Measurements from ENCODE around the gene TTC28. TPM values are rescaled to one million over a fixed set of nuclear protein-coding genes. Genes with fewer than 3 reads are reported as not detected.

TTC28 gene
- total RNA-seq, 2 donors from 2014 or later: 29.2 to 74.6 TPM

- Histone ChIP-seq H3K4me1 (replicated peaks) (no peaks in the 10 kb centered on the region), H3K9me3 (no peaks in the 10 kb centered on the region), H3K27me3 (replicated peaks; ENCODE audit: insufficient read depth) (no peaks in the 10 kb centered on the region), H3K4me3 (no peak overlapping the region), H3K27ac (no peak overlapping the region), H3K36me3 (no peaks in the 10 kb centered on the region)
- intact Hi-C loops (cut with DNase I): no loop called here
- 44% methylated on average over 2 of the region's 2 CpGs for WGBS
- no peak for TF ChIP-seq CTCF (IDR thresholded peaks at IDR 0.05)
- no peak for TF ChIP-seq POLR2AphosphoS5 (IDR thresholded peaks at IDR 0.05)
- TF ChIP-seq POLR2A (IDR thresholded peaks at IDR 0.05): no peak
- no peak for DNase-seq (ENCODE audit: low spot score)
Measured at GRCh38 chr22:28413612-28414399, 265.8 kb downstream of the TTC28 start.

GRCh38 chr22:28412109-28412508 is 267.5 kb downstream of the TTC28 start:
- Histone ChIP-seq H3K36me3 (no peaks in the 10 kb centered on the region), H3K9me3 (no peaks in the 10 kb centered on the region), H3K4me3 (no peak overlapping the region), H3K4me1 (replicated peaks) (no peaks in the 10 kb centered on the region), H3K27ac (no peak overlapping the region), H3K27me3 (replicated peaks; ENCODE audit: insufficient read depth) (no peaks in the 10 kb centered on the region)
- intact Hi-C loops (cut with DNase I): no loop called here
- no peak for DNase-seq (ENCODE audit: low spot score)
- WGBS: 90% methylated on average over 2 of the region's 2 CpGs
- TF ChIP-seq CTCF (IDR thresholded peaks at IDR 0.05): no peak
- TF ChIP-seq POLR2AphosphoS5 (IDR thresholded peaks at IDR 0.05): no peak
- no peak for TF ChIP-seq POLR2A (IDR thresholded peaks at IDR 0.05)

- H3K4me1 ChIP-seq (replicated peaks): no peaks in the 10 kb centered on the region
- intact Hi-C loops (cut with DNase I): no loop called here
- no peaks in the 10 kb centered on the region for H3K9me3 ChIP-seq
- no peak overlapping the region for H3K27ac ChIP-seq
- TF ChIP-seq POLR2A (IDR thresholded peaks at IDR 0.05): no peak
- no peak for DNase-seq (ENCODE audit: low spot score)
- no peaks in the 10 kb centered on the region for H3K36me3 ChIP-seq
- H3K4me3 ChIP-seq: no peak overlapping the region
- 59% methylated on average over 4 of the region's 4 CpGs for WGBS
- H3K27me3 ChIP-seq (replicated peaks; ENCODE audit: insufficient read depth): no peaks in the 10 kb centered on the region
Measured at GRCh38 chr22:28411125-28411524, 268.5 kb downstream of the TTC28 start.

GRCh38 chr22:28410050-28410816 is 269.4 kb downstream of the TTC28 start:
- Histone ChIP-seq H3K9me3 (no peaks in the 10 kb centered on the region), H3K27ac (no peak overlapping the region), H3K4me1 (replicated peaks) (no peaks in the 10 kb centered on the region), H3K27me3 (replicated peaks; ENCODE audit: insufficient read depth) (no peaks in the 10 kb centered on the region), H3K4me3 (no peak overlapping the region), H3K36me3 (no peaks in the 10 kb centered on the region)
- TF ChIP-seq POLR2A (IDR thresholded peaks at IDR 0.05) (no peak), CTCF (IDR thresholded peaks at IDR 0.05) (no peak), POLR2AphosphoS5 (IDR thresholded peaks at IDR 0.05) (no peak)
- WGBS: 71% methylated on average over 3 of the region's 3 CpGs
- DNase-seq (ENCODE audit: low spot score): no peak
- intact Hi-C loops (cut with DNase I): no loop called here

GRCh38 chr22:28408709-28409108 is 270.9 kb downstream of the TTC28 start:
- no peak for TF ChIP-seq POLR2AphosphoS5 (IDR thresholded peaks at IDR 0.05)
- Histone ChIP-seq H3K9me3 (no peaks in the 10 kb centered on the region), H3K4me1 (replicated peaks) (no peaks in the 10 kb centered on the region), H3K36me3 (no peaks in the 10 kb centered on the region), H3K4me3 (no peak overlapping the region), H3K27ac (no peak overlapping the region), H3K27me3 (replicated peaks; ENCODE audit: insufficient read depth) (no peaks in the 10 kb centered on the region)
- no peak for DNase-seq (ENCODE audit: low spot score)
- 37% methylated on average over 2 of the region's 2 CpGs for WGBS
- intact Hi-C loops (cut with DNase I): no loop called here
